Central memory CD4-positive, alpha-beta T cell (primary cell): ENCODE data around the gene IFT27.

Experiments
- DNase-seq: peaks from one replicate; pipeline ENCODE4 v3.0.0; 2022
- total RNA-seq, 3 experiments: gene quantifications; one replicate each; lab custom pipeline; 2026; lab: John Stamatoyannopoulos, UW

The IFT27 gene
- 12.8 to 20.8 (median 18.7) reads per million in 3 experiments for total RNA-seq

GRCh38 chr22:36775964-36776669, at the start of gene IFT27:
Gene IFT27 (minus strand): TSS chr22:36776119. CDS start chr22:36775707, 412 bp downstream.
- peak; percentile 99 for DNase-seq

GRCh38 chr22:36824655-36825054, 48.7 kb upstream of the IFT27 start:
- no peak for DNase-seq

GRCh38 chr22:36823186-36823839, 47.4 kb upstream of the IFT27 start:
- no peak for DNase-seq

GRCh38 chr22:36822581-36822980, 46.7 kb upstream of the IFT27 start:
- no peak for DNase-seq

GRCh38 chr22:36819112-36819511, 43.2 kb upstream of the IFT27 start:
- DNase-seq = no peak

GRCh38 chr22:36818010-36818642, 42.2 kb upstream of the IFT27 start:
- no peak for DNase-seq

DNA sequence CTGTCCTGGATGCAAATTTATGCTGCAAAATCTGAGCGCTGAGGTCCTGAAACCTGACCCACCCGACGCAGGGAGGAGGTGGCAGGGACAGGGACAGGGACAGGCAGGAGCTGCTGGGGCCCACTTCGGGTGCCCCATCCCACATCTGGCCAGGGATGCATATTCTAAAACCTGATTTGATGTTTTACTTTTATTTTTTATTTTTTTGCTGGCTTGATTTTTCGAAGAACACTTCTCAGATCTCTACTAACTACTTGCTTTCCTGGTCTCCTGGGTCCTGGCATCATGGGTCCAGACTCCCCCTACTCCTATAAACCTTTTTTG, 41.6 kb upstream of the IFT27 start:
- DNase-seq = no peak

GRCh38 chr22:36816636-36817524, 41.0 kb upstream of the IFT27 start, which contains the start of gene PVALB:
Gene PVALB (minus strand): TSS chr22:36817035. CDS start chr22:36817005, 30 bp downstream.
- DNase-seq = no peak

DNA sequence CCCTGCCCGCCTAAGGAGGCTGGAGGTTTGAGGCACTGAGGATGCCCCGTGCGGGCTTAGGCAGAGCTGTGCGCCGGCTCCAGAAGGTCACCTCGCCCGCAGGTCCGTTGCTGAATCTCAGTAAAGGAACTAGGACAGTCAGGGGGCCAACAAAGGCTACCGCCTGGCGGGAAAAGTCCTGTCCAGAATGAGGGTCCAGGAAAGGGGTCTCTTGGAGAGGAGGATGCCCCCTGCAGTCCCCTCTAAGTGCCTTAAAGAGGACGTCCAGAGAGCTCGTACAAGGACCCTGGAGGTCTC, 40.4 kb upstream of the IFT27 start:
- no peak for DNase-seq

DNA sequence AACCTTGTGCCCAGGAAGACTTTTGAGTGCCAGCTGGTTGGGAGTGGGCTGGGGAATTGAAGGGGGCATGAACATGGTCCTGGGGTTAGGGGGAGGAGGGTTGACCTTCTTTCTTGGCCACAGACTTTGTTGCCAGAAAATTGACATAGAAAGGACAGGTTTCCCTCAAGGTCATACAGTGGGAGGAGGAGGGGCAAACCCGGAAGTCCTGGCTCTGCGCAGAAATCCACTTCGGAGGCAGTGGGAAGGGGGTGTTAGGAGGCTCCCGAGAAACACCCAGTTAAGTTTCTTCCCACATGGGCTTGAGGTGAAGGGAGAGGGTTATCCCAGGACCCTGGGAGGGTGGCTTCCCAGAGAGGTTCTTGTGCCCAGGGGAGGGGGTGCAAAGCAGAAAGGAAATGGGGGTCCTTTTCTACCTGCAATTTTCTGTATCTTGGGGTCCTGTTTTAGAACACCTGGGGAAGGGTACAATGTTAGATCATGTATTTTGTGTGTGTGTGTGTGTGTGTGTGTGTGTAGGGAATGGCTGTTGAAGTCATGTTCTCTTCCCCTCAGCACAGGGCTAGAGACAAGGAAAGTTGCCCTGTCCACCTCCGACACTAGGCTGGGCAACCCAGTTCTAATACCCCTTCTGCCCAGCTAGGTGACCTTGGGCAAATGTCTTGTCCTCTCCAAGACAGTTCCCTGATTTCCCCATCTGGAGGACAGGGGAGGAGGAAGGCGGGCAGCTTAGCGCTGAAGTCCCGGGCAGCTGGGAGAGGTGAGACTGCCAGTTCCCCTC, 39.8 kb upstream of the IFT27 start:
- no peak for DNase-seq

- DNase-seq = no peak
Measured at GRCh38 chr22:36814801-36815200, 38.9 kb upstream of the IFT27 start.

DNA sequence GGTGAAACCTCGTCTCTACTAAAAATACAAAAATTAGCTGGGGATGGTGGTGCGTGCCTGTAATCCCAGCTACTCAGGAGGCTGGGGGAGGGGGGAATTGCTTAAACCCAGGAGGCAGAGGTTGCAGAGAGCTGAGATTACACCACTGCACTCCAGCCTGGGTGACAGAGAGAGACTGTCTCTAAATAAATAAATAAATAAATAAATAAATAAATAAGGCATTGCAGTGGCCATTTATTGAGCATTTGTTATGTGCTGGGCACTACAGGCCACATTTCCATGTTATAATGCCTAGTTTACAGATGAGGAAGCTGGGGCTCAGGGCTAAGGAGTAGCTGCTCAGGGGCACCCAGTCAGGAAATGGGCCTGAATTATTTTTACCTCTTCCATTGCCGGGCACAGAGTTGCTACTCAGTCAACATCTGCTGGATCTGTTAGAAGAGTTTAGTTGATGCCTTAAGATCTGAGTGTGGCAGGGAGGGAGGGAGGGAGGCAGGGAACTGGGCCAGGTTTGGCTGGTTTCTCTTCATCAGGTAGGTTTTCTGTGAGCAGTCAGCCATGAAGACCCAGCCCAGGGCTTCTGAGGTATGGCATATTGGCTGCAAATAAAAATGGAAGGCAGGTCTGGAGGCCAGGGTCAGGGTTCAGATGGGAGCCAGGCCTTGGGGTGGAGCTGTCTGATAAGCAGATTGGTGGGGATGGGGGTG, 35.3 kb upstream of the IFT27 start:
- no peak for DNase-seq

GRCh38 chr22:36809351-36809750, 33.4 kb upstream of the IFT27 start:
- no peak for DNase-seq

GRCh38 chr22:36808721-36809344, 32.9 kb upstream of the IFT27 start:
- no peak for DNase-seq

DNA sequence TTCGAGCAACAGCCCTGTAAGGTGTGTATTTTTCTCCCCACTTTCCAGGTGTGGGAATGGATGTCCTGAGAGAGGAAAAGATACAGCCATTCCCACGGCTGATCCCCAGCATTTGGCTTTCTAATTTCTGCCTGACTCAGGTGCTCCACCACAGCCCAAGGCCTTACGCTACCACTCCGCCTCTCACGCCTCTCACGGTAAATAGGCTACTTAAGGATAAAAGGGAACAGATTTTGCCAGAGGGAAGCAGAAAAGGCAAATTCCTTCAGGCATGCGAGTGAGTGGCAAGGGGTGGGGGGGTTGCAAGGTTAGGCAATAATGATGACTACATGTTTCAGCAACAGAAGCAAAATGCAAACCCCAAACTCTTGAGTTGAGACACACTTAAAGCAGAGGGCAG, 31.7 kb upstream of the IFT27 start:
- DNase-seq = no peak

DNA sequence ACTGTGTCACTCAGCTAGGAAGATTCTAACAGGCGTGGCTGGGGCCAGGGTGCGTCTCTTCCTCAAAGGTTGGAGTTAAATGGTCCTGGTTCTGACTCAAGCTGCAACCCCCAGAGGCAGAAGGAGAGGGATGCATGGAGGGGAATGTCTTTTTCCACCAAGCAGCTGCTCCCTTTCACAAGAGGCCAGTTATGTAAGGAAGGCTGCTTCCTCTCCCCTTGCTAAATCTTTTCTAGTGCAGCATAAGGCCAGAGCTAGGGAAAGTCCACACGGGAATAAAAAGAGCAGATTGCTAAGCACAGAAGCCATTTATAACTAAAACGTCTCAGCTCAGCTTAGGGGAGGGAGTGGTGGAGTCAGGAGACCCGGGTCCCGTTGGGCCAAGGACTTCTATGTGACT, 30.9 kb upstream of the IFT27 start:
- no peak for DNase-seq

GRCh38 chr22:36803358-36803757, 27.4 kb upstream of the IFT27 start:
- no peak for DNase-seq

- DNase-seq = no peak
Measured at GRCh38 chr22:36798674-36799066, 22.8 kb upstream of the IFT27 start.

DNA sequence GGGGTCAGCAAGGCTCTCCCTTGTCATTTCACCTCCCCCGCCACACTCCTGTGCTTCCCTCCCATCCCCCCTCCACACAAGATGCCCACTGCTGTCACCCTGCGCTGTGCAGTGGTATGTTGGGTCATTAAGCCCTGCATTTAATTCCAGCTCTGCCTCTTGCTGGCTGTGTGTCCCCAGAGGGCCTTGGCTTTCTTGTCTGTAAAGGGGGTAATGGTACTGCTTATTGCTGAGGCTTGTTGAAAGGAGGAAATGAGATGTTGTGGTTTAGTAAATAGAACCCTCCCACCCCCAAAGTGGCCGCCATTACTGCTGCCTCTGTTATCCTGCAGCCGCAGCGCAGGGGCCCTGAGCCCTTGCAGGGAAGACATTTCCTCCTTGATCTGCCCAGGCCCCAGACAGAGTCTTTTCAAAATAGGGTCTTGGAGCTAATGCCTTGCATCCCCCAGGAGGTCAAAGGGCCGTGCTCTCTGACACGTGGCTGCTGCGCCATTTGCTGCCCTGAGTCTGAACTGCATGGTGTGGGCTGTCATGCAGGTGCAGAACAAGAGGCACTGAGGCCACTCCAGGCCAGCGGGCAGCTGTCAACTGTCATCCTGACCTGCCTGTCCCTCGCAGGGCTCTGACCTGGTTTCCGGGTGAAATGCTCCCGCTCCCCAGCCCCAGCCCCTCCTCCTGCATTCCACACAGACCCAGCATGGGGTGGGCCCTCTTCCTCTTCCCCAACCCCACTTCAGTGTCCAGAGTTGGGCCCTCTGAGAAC, 22.2 kb upstream of the IFT27 start:
- no peak for DNase-seq

DNA sequence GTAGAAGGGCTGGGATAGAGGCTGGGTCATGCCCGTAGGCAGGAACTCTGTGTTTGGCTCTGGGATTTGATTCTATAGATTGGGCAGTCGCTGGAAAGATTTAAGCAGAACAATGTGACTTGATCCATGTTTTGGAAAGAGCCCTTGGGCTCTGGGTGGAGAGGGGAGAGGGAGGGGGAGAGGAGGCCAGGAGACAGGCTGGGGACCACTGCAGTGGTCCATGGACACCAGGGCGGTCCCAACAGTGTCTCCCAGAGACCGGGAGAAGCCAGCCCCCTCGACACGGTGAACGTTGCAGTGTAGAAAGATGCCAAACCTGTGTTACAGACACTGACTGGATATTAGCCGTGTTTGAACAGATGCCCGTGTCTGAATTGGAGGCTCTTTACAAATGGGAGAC, 21.5 kb upstream of the IFT27 start:
- DNase-seq = no peak
